ENCODE measurements around the gene RUNX2.

RUNX2 gene

GRCh38 chr6:45420083-45420908 lies 92.2 kb downstream of the RUNX2 start:
- Histone ChIP-seq H3K27ac (ENCODE audit: low read depth, low read length) (no peak overlapping the region), H3K9ac (ENCODE audit: low read length in 5 of 5) (no peak overlapping the region), H3K36me3 (ENCODE audit: control insufficient read depth in 5 of 5, insufficient read depth in 5 of 5, low read length in 5 of 5) (no peaks in the 10 kb centered on the region), H3K27me3 (ENCODE audit: control insufficient read depth in 5 of 5, insufficient read depth in 4 of 5, low read length in 5 of 5) (peaks cover 18 to 40% (median 28%) of the 10 kb centered on the region in 5 donors), H3K4me1 (ENCODE audit: control insufficient read depth in 5 of 5, insufficient read depth in 5 of 5, low read length in 5 of 5) (peaks cover 0 to 46% (median 45%) of the 10 kb centered on the region in 5 donors), H3K9me3 (ENCODE audit: control insufficient read depth in 5 of 5, low read length in 5 of 5) (no peaks in the 10 kb centered on the region), H3K4me3 (ENCODE audit: low read depth in 1 of 5, low read length in 5 of 5) (peak overlapping the region in 3 of 5 donors; percentile 27 to 48 (median 33))

DNA sequence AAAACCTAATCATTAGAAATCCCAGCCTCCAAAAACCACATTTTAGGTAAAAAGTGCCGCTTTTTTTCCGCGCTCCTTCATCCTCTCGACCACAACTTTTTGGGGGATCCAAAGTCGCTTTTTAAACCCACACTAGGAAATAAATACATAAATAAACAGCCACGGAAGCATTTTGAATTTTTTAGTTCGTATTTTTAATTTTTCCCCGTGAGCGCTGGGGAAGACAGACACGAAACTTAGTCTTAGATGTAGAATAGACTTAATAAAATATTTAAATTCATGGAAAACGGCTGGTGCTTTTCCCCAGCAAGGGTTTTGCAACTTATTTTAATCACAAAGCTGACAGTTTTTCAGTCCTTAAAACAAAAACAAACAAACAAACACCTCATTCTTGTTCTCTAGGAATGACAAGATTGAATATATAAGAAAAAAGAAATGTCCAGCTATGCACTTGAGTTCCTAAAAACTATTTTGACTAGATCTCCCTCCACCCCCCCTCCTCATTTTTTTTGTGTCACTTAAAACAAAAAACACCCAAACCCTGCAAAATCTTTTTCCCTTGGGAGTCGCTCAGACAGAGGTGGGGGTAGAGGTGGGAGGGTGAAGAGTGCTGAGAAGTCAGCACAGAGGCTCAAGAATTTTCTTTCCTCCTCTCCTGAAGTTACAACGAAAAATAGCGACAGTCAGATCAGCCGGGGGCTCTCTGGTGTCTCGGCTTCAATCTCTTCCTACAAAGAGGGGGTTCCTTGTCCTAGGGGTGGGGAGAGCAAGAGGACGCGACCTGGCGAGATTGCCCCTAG lies 93.0 kb downstream of the RUNX2 start:
- peaks cover 0 to 46% (median 45%) of the 10 kb centered on the region in 5 donors for H3K4me1 ChIP-seq (ENCODE audit: control insufficient read depth in 5 of 5, insufficient read depth in 5 of 5, low read length in 5 of 5)
- peak overlapping the region in 3 of 5 donors; percentile 20 to 47 (median 41) for H3K9ac ChIP-seq (ENCODE audit: low read length in 5 of 5)
- no peaks in the 10 kb centered on the region for H3K36me3 ChIP-seq (ENCODE audit: control insufficient read depth in 5 of 5, insufficient read depth in 5 of 5, low read length in 5 of 5)
- H3K4me3 ChIP-seq (ENCODE audit: low read depth in 1 of 5, low read length in 5 of 5), result peak overlapping the region; percentile 45 to 78 (median 71)
- H3K27me3 ChIP-seq (ENCODE audit: control insufficient read depth in 5 of 5, insufficient read depth in 4 of 5, low read length in 5 of 5), result peaks cover 18 to 37% (median 28%) of the 10 kb centered on the region in 5 donors
- no peak overlapping the region for H3K27ac ChIP-seq (ENCODE audit: low read depth, low read length)
- H3K9me3 ChIP-seq (ENCODE audit: control insufficient read depth in 5 of 5, low read length in 5 of 5), result no peaks in the 10 kb centered on the region

GRCh38 chr6:45421709-45422502 lies 93.8 kb downstream of the RUNX2 start:
- H3K9me3 ChIP-seq (ENCODE audit: control insufficient read depth in 5 of 5, low read length in 5 of 5), result no peaks in the 10 kb centered on the region
- H3K27ac ChIP-seq (ENCODE audit: low read depth, low read length), result no peak overlapping the region
- peak overlapping the region; percentile 55 to 78 (median 71) for H3K4me3 ChIP-seq (ENCODE audit: low read depth in 1 of 5, low read length in 5 of 5)
- peak overlapping the region in 3 of 5 donors; percentile 20 to 47 (median 41) for H3K9ac ChIP-seq (ENCODE audit: low read length in 5 of 5)
- no peaks in the 10 kb centered on the region for H3K36me3 ChIP-seq (ENCODE audit: control insufficient read depth in 5 of 5, insufficient read depth in 5 of 5, low read length in 5 of 5)
- H3K4me1 ChIP-seq (ENCODE audit: control insufficient read depth in 5 of 5, insufficient read depth in 5 of 5, low read length in 5 of 5), result peaks cover 0 to 46% (median 45%) of the 10 kb centered on the region in 5 donors
- peaks cover 18 to 34% (median 28%) of the 10 kb centered on the region in 5 donors for H3K27me3 ChIP-seq (ENCODE audit: control insufficient read depth in 5 of 5, insufficient read depth in 4 of 5, low read length in 5 of 5)

- peak overlapping the region in 3 of 5 donors; percentile 47 to 64 (median 62) for H3K9ac ChIP-seq (ENCODE audit: low read length in 5 of 5)
- H3K27ac ChIP-seq (ENCODE audit: low read depth, low read length), result no peak overlapping the region
- H3K36me3 ChIP-seq (ENCODE audit: control insufficient read depth in 5 of 5, insufficient read depth in 5 of 5, low read length in 5 of 5), result no peaks in the 10 kb centered on the region
- peak overlapping the region; percentile 55 to 78 (median 71) for H3K4me3 ChIP-seq (ENCODE audit: low read depth in 1 of 5, low read length in 5 of 5)
- H3K9me3 ChIP-seq (ENCODE audit: control insufficient read depth in 5 of 5, low read length in 5 of 5), result no peaks in the 10 kb centered on the region
- peaks cover 0 to 46% (median 45%) of the 10 kb centered on the region in 5 donors for H3K4me1 ChIP-seq (ENCODE audit: control insufficient read depth in 5 of 5, insufficient read depth in 5 of 5, low read length in 5 of 5)
- peaks cover 18 to 34% (median 28%) of the 10 kb centered on the region in 5 donors for H3K27me3 ChIP-seq (ENCODE audit: control insufficient read depth in 5 of 5, insufficient read depth in 4 of 5, low read length in 5 of 5)
Measured at GRCh38 chr6:45422503-45423110, 94.5 kb downstream of the RUNX2 start.

GRCh38 chr6:45423111-45423823 lies 95.1 kb downstream of the RUNX2 start:
- Histone ChIP-seq H3K27me3 (ENCODE audit: control insufficient read depth in 5 of 5, insufficient read depth in 4 of 5, low read length in 5 of 5) (peaks cover 14 to 34% (median 28%) of the 10 kb centered on the region in 5 donors), H3K4me1 (ENCODE audit: control insufficient read depth in 5 of 5, insufficient read depth in 5 of 5, low read length in 5 of 5) (peaks cover 0 to 46% (median 45%) of the 10 kb centered on the region in 5 donors), H3K36me3 (ENCODE audit: control insufficient read depth in 5 of 5, insufficient read depth in 5 of 5, low read length in 5 of 5) (no peaks in the 10 kb centered on the region), H3K9ac (ENCODE audit: low read length in 5 of 5) (peak overlapping the region in 4 of 5 donors; percentile 26 to 64 (median 59)), H3K27ac (ENCODE audit: low read depth, low read length) (peak overlapping the region; percentile 16), H3K9me3 (ENCODE audit: control insufficient read depth in 5 of 5, low read length in 5 of 5) (no peaks in the 10 kb centered on the region), H3K4me3 (ENCODE audit: low read depth in 1 of 5, low read length in 5 of 5) (peak overlapping the region; percentile 57 to 78 (median 69))

GRCh38 chr6:45423824-45424450 lies 95.8 kb downstream of the RUNX2 start:
- Histone ChIP-seq H3K27ac (ENCODE audit: low read depth, low read length) (peak overlapping the region; percentile 30), H3K27me3 (ENCODE audit: control insufficient read depth in 5 of 5, insufficient read depth in 4 of 5, low read length in 5 of 5) (peaks cover 14 to 34% (median 28%) of the 10 kb centered on the region in 5 donors), H3K4me3 (ENCODE audit: low read depth in 1 of 5, low read length in 5 of 5) (peak overlapping the region; percentile 40 to 78 (median 69)), H3K9ac (ENCODE audit: low read length in 5 of 5) (peak overlapping the region in 2 of 5 donors; percentile 39 to 56), H3K36me3 (ENCODE audit: control insufficient read depth in 5 of 5, insufficient read depth in 5 of 5, low read length in 5 of 5) (no peaks in the 10 kb centered on the region), H3K9me3 (ENCODE audit: control insufficient read depth in 5 of 5, low read length in 5 of 5) (no peaks in the 10 kb centered on the region), H3K4me1 (ENCODE audit: control insufficient read depth in 5 of 5, insufficient read depth in 5 of 5, low read length in 5 of 5) (peaks cover 0 to 46% (median 45%) of the 10 kb centered on the region in 5 donors)

DNA sequence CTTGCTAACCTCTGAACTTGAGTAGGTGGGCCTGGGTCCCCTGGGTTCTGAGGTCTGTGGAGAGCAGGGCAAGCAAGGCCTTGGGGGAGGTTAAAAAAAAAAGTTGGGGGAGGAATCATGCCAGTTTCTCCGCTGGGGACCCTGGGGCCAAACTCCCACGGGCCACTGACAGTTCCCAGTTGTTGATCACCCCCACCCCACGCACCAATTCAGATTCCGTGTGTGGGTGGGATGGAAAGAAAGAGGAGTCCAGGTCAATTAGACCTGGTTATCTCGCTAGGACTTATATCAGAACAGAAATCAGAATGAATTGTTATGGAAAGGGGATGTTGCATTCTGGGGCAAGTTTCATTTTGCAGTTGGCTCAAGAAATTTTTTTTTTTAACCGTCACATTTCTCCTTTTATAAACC lies 96.3 kb downstream of the RUNX2 start:
- Histone ChIP-seq H3K9me3 (ENCODE audit: control insufficient read depth in 5 of 5, low read length in 5 of 5) (no peaks in the 10 kb centered on the region), H3K4me1 (ENCODE audit: control insufficient read depth in 5 of 5, insufficient read depth in 5 of 5, low read length in 5 of 5) (peaks cover 0 to 44% (median 42%) of the 10 kb centered on the region in 5 donors), H3K36me3 (ENCODE audit: control insufficient read depth in 5 of 5, insufficient read depth in 5 of 5, low read length in 5 of 5) (no peaks in the 10 kb centered on the region), H3K27ac (ENCODE audit: low read depth, low read length) (peak overlapping the region; percentile 30), H3K27me3 (ENCODE audit: control insufficient read depth in 5 of 5, insufficient read depth in 4 of 5, low read length in 5 of 5) (peaks cover 14 to 29% (median 24%) of the 10 kb centered on the region in 5 donors), H3K9ac (ENCODE audit: low read length in 5 of 5) (peak overlapping the region in 1 of 5 donors; percentile 39), H3K4me3 (ENCODE audit: low read depth in 1 of 5, low read length in 5 of 5) (peak overlapping the region; percentile 32 to 78 (median 69))

DNA sequence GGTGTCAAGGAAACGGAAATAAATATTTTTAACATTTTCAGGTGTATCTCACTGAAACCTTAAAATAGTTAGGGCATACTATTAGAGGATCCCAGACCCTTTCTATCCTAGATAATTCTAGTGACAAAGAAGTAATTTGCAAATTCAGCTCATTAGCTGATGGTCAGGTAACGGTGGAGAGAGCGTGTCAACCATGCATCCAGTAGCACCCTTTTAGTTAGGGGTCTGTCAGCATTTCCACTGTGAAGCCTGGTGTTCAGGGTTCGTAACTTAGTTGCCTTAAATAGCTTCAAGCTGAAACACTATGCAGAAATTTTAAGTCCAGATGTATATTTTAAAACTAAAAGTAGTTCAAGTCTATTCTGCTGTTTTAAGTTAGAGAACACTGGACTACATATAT lies 98.1 kb downstream of the RUNX2 start:
- Histone ChIP-seq H3K27me3 (ENCODE audit: control insufficient read depth in 5 of 5, insufficient read depth in 4 of 5, low read length in 5 of 5) (peaks cover 4 to 15% (median 13%) of the 10 kb centered on the region in 5 donors), H3K4me1 (ENCODE audit: control insufficient read depth in 5 of 5, insufficient read depth in 5 of 5, low read length in 5 of 5) (peaks cover 0 to 28% (median 27%) of the 10 kb centered on the region in 5 donors), H3K27ac (ENCODE audit: low read depth, low read length) (no peak overlapping the region), H3K4me3 (ENCODE audit: low read depth in 1 of 5, low read length in 5 of 5) (no peak overlapping the region), H3K9ac (ENCODE audit: low read length in 5 of 5) (no peak overlapping the region), H3K36me3 (ENCODE audit: control insufficient read depth in 5 of 5, insufficient read depth in 5 of 5, low read length in 5 of 5) (no peaks in the 10 kb centered on the region), H3K9me3 (ENCODE audit: control insufficient read depth in 5 of 5, low read length in 5 of 5) (no peaks in the 10 kb centered on the region)

Measured in subcutaneous abdominal adipose tissue (tissue), 5 donors.